Neural crest cell (in vitro differentiated cells): ENCODE measurements around the gene CYSLTR2. TPM values are rescaled to one million over a fixed set of nuclear protein-coding genes. Genes with fewer than 3 reads are reported as not detected.

Experiments
- DNase-seq: peaks from one replicate; pipeline ENCODE4 v3.0.0; 2021; ENCODE audit warnings: low read depth, mixed read lengths, low spot score
- H3K27ac Mint-ChIP-seq: one replicate; pipeline ENCODE4 v1.8.0; 2021; ENCODE audit warnings: mild to moderate bottlenecking, mixed read lengths; ENCODE audit not compliant: unreplicated experiment
- H3K27me3 Mint-ChIP-seq: 2 replicates; pipeline ENCODE4 v1.8.0; 2021; ENCODE audit warnings: low read depth, mild to moderate bottlenecking, mixed read lengths
- H3K36me3 Mint-ChIP-seq: 2 replicates; pipeline ENCODE4 v1.8.0; 2021; ENCODE audit warnings: low read depth, mild to moderate bottlenecking, mixed read lengths
- H3K4me1 Mint-ChIP-seq: 2 replicates; pipeline ENCODE4 v1.8.0; 2021; ENCODE audit warnings: mixed read lengths
- H3K4me3 Mint-ChIP-seq: one replicate; pipeline ENCODE4 v1.8.0; 2021; ENCODE audit warnings: mild to moderate bottlenecking, mixed read lengths
- H3K9me3 Mint-ChIP-seq: 2 replicates; pipeline ENCODE4 v1.8.0; 2021; ENCODE audit warnings: mixed read lengths
- CTCF ChIP-seq: fragments of 200-600 bp; sonication (generic); conservative IDR thresholded peaks from 2 replicates; pipeline ENCODE4 v1.5.0; 2021; ENCODE audit warnings: antibody characterized with exemption, mild to moderate bottlenecking
- total RNA-seq: library from RNA; stranded (reverse); gene quantifications from 2 replicates; pipeline ENCODE4 v1.2.1, GENCODE V29; 2021

CYSLTR2 gene
- total RNA-seq, 1 donor from 2014 or later = not detected

GRCh38 chr13:48624858-48625257 is 28.9 kb upstream of the CYSLTR2 start:
- no peak for TF ChIP-seq CTCF
- Mint-ChIP-seq H3K27me3 (no peaks in the 10 kb centered on the region), H3K4me3 (no peak overlapping the region), H3K4me1 (peaks cover 26% of the 10 kb centered on the region), H3K36me3 (peaks cover 6% of the 10 kb centered on the region), H3K27ac (no peak overlapping the region), H3K9me3 (peaks cover 8% of the 10 kb centered on the region)
- no peak for DNase-seq

GRCh38 chr13:48625413-48626076 is 28.2 kb upstream of the CYSLTR2 start:
- Mint-ChIP-seq H3K27me3 (no peaks in the 10 kb centered on the region), H3K4me1 (peaks cover 26% of the 10 kb centered on the region), H3K4me3 (no peak overlapping the region), H3K27ac (no peak overlapping the region), H3K36me3 (peaks cover 2% of the 10 kb centered on the region), H3K9me3 (peaks cover 8% of the 10 kb centered on the region)
- no peak for TF ChIP-seq CTCF
- DNase-seq = no peak

- TF ChIP-seq CTCF = no peak
- Mint-ChIP-seq H3K4me1 (peaks cover 28% of the 10 kb centered on the region), H3K4me3 (no peak overlapping the region), H3K27me3 (no peaks in the 10 kb centered on the region), H3K9me3 (peaks cover 7% of the 10 kb centered on the region), H3K27ac (no peak overlapping the region), H3K36me3 (peaks cover 2% of the 10 kb centered on the region)
- DNase-seq = no peak
Measured at GRCh38 chr13:48626077-48626449, 27.7 kb upstream of the CYSLTR2 start.

GRCh38 chr13:48626726-48627451 is 26.8 kb upstream of the CYSLTR2 start:
- Mint-ChIP-seq H3K4me1 (peaks cover 32% of the 10 kb centered on the region), H3K27me3 (no peaks in the 10 kb centered on the region), H3K9me3 (peaks cover 5% of the 10 kb centered on the region), H3K4me3 (no peak overlapping the region), H3K36me3 (no peaks in the 10 kb centered on the region), H3K27ac (no peak overlapping the region)
- no peak for TF ChIP-seq CTCF
- no peak for DNase-seq

GRCh38 chr13:48629277-48629676 is 24.5 kb upstream of the CYSLTR2 start:
- DNase-seq = no peak
- Mint-ChIP-seq H3K4me3 (no peak overlapping the region), H3K9me3 (peaks cover 5% of the 10 kb centered on the region), H3K4me1 (peaks cover 32% of the 10 kb centered on the region), H3K36me3 (no peaks in the 10 kb centered on the region), H3K27ac (no peak overlapping the region), H3K27me3 (no peaks in the 10 kb centered on the region)
- no peak for TF ChIP-seq CTCF
